HepG2 (cell line): ENCODE measurements around the gene PLCL2.

ENCODE experiments used
- CENPX ChIP-seq: sonication (generic); formaldehyde crosslinking; IDR thresholded peaks from 2 replicates; pipeline ENCODE4 v1.9.0; 2021; ENCODE audit warnings: mild to moderate bottlenecking, missing genetic modification reagents, moderate library complexity
- ETV5 ChIP-seq: IDR thresholded peaks from 2 replicates; pipeline ENCODE4 v1.6.1; 2018; ENCODE audit warnings: missing biosample characterization, missing genetic modification reagents, inconsistent platforms, borderline replicate concordance
- JUND ChIP-seq: sonication (generic); formaldehyde crosslinking; IDR thresholded peaks from 2 replicates; pipeline ENCODE4 v1.8.0; 2022; ENCODE audit warnings: mild to moderate bottlenecking, missing genetic modification reagents
- PAWR ChIP-seq: sonication (generic); formaldehyde crosslinking; IDR thresholded peaks from 2 replicates; pipeline ENCODE4 v1.4.0; 2020; ENCODE audit warnings: missing genetic modification reagents, mild to moderate bottlenecking, borderline replicate concordance
- RELA ChIP-seq: sonication (generic); formaldehyde crosslinking; IDR thresholded peaks from 2 replicates; pipeline ENCODE4 v1.4.0; 2020; ENCODE audit warnings: missing genetic modification reagents
- ZNF143 ChIP-seq: sonication (generic); formaldehyde crosslinking; IDR thresholded peaks from 2 replicates; pipeline ENCODE4 v1.4.0; 2020; ENCODE audit warnings: missing genetic modification reagents
- ZZZ3 ChIP-seq: sonication (generic); formaldehyde crosslinking; IDR thresholded peaks from 2 replicates; pipeline ENCODE4 v1.4.0; 2020; ENCODE audit warnings: missing genetic modification reagents, mild to moderate bottlenecking, borderline replicate concordance
- TF ChIP-seq, protein P1 (sequence below): sonication (generic); formaldehyde crosslinking; IDR thresholded peaks from 2 replicates; pipeline ENCODE4 v1.5.1; 2020; ENCODE audit warnings: mild to moderate bottlenecking, missing genetic modification reagents, borderline replicate concordance
- TF ChIP-seq, protein P2 (sequence below): IDR thresholded peaks from 2 replicates; pipeline ENCODE4 v1.6.1; 2016; ENCODE audit warnings: missing compliant biosample characterization, missing genetic modification reagents, borderline replicate concordance
- TF ChIP-seq, protein P3 (sequence below): IDR thresholded peaks from 2 replicates; pipeline ENCODE4 v1.6.1; 2012; ENCODE audit warnings: inconsistent platforms
- TF ChIP-seq, protein P4 (sequence below): sonication (generic); formaldehyde crosslinking; IDR thresholded peaks from 2 replicates; pipeline ENCODE4 v1.5.0; 2020; ENCODE audit warnings: mild to moderate bottlenecking, missing genetic modification reagents, moderate library complexity
- TF ChIP-seq, protein P5 (sequence below), 2 experiments: IDR thresholded peaks; 2 replicates each; pipeline ENCODE4 v1.6.1; 2011 to 2012; ENCODE audit warnings: low read length in 2 of 2, borderline replicate concordance in 1 of 2, low read depth in 1 of 2, mild to moderate bottlenecking in 1 of 2, moderate library complexity in 1 of 2

DNA sequence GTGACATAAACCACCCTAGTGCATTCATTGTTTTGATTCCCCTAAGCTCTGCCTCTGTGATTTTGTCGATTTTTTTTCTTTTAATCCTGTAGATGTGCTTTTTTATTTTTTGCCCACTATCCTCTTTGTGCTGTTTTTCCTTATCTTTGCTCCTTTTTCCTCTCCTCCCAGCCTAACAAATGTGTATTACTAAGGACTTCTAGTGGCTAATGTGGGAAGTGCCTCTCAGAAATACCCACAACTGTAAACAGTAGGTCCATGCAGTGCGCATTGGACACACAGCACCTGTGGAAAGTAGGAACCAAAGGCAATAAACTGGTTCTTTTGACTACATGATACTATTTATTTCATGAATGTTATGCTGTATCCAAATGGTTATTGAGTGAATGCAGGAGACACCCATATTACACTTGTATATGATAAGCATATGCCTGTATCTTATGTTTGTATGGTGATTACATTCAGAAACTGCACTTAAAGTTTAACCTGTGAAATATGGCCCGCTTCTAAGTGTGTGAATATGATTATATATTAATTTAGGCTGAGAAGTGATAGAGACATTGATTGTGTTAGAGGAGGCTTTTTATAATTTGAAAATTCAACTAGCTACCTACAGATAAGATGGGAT, 147.8 kb downstream of the PLCL2 start:
- TF ChIP-seq PAWR (CRISPR knock-in tag) (no peak), ZZZ3 (CRISPR knock-in tag) (no peak), ETV5 (no peak), RELA (no peak), JUND (CRISPR knock-in tag) (no peak), CENPX (CRISPR knock-in tag) (no peak), ZNF143 (no peak)
- TF ChIP-seq, protein P1, sequence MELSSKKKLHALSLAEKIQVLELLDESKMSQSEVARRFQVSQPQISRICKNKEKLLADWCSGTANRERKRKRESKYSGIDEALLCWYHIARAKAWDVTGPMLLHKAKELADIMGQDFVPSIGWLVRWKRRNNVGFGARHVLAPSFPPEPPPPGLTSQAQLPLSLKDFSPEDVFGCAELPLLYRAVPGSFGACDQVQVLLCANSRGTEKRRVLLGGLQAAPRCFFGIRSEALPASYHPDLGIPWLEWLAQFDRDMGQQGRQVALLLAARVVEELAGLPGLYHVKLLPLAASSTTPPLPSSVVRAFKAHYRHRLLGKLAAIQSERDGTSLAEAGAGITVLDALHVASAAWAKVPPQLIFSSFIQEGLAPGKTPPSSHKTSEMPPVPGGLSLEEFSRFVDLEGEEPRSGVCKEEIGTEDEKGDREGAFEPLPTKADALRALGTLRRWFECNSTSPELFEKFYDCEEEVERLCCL: no peak
- TF ChIP-seq, protein P2, sequence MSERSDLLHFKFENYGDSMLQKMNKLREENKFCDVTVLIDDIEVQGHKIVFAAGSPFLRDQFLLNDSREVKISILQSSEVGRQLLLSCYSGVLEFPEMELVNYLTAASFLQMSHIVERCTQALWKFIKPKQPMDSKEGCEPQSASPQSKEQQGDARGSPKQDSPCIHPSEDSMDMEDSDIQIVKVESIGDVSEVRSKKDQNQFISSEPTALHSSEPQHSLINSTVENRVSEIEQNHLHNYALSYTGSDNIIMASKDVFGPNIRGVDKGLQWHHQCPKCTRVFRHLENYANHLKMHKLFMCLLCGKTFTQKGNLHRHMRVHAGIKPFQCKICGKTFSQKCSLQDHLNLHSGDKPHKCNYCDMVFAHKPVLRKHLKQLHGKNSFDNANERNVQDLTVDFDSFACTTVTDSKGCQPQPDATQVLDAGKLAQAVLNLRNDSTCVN: no peak
- TF ChIP-seq, protein P3, sequence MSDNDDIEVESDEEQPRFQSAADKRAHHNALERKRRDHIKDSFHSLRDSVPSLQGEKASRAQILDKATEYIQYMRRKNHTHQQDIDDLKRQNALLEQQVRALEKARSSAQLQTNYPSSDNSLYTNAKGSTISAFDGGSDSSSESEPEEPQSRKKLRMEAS: no peak
- TF ChIP-seq, protein P4, sequence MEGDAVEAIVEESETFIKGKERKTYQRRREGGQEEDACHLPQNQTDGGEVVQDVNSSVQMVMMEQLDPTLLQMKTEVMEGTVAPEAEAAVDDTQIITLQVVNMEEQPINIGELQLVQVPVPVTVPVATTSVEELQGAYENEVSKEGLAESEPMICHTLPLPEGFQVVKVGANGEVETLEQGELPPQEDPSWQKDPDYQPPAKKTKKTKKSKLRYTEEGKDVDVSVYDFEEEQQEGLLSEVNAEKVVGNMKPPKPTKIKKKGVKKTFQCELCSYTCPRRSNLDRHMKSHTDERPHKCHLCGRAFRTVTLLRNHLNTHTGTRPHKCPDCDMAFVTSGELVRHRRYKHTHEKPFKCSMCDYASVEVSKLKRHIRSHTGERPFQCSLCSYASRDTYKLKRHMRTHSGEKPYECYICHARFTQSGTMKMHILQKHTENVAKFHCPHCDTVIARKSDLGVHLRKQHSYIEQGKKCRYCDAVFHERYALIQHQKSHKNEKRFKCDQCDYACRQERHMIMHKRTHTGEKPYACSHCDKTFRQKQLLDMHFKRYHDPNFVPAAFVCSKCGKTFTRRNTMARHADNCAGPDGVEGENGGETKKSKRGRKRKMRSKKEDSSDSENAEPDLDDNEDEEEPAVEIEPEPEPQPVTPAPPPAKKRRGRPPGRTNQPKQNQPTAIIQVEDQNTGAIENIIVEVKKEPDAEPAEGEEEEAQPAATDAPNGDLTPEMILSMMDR (CRISPR knock-in tag): peak; percentile 49
- TF ChIP-seq, protein P5, sequence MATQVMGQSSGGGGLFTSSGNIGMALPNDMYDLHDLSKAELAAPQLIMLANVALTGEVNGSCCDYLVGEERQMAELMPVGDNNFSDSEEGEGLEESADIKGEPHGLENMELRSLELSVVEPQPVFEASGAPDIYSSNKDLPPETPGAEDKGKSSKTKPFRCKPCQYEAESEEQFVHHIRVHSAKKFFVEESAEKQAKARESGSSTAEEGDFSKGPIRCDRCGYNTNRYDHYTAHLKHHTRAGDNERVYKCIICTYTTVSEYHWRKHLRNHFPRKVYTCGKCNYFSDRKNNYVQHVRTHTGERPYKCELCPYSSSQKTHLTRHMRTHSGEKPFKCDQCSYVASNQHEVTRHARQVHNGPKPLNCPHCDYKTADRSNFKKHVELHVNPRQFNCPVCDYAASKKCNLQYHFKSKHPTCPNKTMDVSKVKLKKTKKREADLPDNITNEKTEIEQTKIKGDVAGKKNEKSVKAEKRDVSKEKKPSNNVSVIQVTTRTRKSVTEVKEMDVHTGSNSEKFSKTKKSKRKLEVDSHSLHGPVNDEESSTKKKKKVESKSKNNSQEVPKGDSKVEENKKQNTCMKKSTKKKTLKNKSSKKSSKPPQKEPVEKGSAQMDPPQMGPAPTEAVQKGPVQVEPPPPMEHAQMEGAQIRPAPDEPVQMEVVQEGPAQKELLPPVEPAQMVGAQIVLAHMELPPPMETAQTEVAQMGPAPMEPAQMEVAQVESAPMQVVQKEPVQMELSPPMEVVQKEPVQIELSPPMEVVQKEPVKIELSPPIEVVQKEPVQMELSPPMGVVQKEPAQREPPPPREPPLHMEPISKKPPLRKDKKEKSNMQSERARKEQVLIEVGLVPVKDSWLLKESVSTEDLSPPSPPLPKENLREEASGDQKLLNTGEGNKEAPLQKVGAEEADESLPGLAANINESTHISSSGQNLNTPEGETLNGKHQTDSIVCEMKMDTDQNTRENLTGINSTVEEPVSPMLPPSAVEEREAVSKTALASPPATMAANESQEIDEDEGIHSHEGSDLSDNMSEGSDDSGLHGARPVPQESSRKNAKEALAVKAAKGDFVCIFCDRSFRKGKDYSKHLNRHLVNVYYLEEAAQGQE (IDR thresholded peaks at IDR 0.05; ENCODE audit: borderline replicate concordance in 1 of 2, low read depth in 1 of 2, low read length in 2 of 2): no peak
